GM19372 (cell line): ENCODE results near the gene ULK4.
"Not testable (repeated sequence)": the region's sequence is repeated elsewhere in the genome, so short reads cannot be mapped to it uniquely, and the experiment has no call there.

Experiments used
- ATAC-seq: cut with Tn5 transposase; IDR thresholded peaks from one replicate; pipeline ENCODE4 v1.9.1; 2021; ENCODE audit warnings: mild to moderate bottlenecking, low read depth, moderate library complexity; ENCODE audit not compliant: unreplicated experiment

ULK4 gene

DNA sequence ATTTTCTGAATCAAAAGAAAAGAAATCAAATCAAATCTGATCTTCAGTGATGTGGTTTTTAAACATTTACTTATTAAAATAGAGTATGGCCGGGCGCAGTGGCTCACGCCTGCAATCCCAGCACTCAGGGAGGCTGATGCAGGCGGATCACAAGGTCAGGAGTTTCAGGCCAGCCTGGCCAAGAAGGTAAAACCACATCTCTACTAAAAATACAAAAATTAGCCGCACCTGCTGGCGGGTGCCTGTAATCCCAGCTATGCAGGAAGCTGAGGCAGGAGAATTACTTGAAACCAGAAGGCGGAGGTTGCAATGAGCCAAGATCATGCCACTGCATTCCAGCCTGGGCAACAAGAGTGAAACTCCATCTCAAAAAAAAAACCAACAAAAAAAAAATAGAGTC is 169.1 kb downstream of the ULK4 start:
- no peak for ATAC-seq

DNA sequence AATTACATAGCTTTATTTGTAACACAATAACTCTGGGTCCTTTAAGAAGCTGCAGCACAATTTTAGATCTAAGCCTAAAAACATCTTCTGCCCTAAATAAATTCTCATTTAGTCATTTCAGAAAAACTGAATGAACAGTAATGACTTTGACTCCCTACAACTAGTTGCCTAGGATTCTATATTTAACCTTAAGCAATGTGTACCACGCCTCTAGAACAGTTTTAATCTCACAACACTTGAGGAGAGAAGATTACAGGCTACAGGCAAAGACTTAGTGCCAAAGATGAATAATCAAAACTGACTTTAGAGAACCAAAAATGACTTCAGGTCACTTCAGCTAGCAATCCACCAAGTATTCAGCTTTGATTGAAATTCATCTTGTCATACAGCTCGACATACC is 192.8 kb downstream of the ULK4 start:
- ATAC-seq = no peak

DNA sequence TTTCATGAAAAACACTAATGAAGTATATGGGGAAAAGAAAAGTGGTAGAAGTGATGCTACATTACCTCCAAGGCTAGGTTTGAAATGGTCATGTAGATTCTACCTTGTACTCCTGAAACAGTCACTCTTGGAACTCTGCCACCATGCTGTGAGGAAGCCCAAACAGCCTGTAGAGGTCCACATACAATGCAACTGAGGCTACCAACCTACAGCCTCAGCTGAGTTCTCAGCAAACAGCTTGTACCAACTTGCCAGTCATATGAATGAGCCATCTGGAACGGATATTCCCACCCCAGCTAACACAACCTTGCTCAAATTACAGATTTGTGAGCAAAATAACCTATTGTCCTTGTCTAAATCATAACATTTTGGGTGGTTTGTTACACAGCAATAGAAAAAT is 193.5 kb downstream of the ULK4 start:
- no peak for ATAC-seq

DNA sequence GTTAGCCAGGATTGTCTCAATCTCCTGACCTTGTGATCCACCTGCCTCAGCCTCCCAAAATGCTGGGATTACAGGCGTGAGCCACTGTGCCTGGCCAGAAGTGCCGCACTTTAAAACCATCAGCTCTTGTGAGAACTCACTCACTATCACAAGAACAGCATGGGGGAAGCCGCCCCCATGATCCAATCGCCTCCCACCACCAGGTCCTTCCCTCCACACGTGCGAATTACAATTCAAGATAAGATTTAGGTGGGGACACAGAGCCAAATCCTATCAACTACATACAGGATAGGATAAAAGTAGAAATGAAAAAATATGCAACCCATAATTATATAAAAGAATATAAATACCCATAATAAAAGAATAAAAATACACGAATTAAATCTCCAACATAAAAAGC is 199.0 kb downstream of the ULK4 start:
- ATAC-seq = not testable (repeated sequence)

DNA sequence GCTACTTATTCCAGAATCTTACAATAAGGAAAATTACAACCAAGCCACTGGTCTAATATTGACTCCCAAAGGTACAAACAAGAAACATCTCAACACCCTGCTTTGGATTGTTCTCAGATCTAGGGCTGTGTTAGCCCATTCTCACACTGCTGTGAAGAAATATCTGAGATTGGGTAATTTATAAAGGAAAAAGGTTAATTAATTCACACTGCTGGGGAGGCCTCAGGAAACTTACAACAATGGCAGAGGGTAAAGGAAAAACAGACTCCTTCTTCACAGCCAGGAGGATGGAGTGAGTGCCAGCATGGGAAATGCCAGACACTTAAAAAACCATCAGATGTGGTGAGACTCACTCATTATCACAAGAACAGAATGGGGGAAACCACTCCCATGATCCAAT is 208.3 kb downstream of the ULK4 start:
- no peak for ATAC-seq

DNA sequence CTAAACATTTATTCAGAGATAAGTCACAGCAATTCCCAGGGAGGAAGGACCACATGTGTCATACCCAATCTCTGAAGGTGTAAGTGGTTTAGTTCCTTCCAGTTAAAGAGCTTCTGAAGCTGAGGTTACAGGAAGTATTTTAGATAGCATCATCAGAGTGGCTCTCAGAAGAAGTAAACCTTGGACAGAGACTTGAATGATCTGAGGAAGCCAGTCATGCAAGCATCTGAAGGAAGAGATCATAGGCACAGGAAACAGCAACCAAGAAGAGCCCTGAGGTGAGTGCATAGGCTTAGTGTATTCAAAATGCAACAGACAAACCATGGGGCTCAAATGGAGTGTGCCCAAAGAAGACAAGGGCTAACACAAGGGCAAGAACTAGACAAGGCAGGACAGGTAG is 210.3 kb downstream of the ULK4 start:
- ATAC-seq = no peak

DNA sequence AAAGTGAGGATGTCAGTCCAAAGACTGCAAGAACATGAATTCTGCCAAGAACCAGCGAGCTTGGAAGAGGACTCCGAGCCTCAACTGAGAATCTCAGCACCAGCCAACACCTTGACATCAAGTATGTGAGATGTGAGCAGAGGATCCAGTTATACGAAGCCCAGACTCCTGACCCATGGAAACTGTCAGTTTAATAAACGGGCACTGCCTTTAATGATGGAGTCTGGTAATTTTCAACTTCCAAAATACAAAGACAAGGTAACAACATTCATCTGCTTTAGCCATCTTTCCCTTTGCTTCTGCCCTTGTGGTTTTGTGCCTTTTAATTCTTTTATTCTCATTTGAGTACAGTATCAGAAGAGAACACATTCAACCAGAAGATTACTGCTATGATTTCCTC is 211.9 kb downstream of the ULK4 start:
- ATAC-seq = no peak

DNA sequence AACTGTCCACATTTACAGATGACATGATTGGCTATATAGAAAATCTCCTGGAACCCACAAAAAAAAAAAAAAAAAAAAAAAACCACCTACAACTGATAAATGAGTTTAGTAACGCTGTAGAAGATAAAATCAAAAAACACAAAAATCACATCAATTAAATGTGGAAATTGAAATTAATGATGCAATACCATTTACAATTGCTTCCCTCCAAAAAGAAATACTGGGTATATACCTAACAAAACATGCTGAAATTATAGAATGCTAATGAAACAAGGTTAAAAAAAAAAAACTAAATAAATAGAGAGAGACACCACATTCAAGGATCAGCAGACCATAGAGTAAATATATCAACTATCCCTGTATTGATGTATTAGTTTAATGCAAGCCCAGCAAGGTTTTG is 215.7 kb downstream of the ULK4 start:
- ATAC-seq = no peak

DNA sequence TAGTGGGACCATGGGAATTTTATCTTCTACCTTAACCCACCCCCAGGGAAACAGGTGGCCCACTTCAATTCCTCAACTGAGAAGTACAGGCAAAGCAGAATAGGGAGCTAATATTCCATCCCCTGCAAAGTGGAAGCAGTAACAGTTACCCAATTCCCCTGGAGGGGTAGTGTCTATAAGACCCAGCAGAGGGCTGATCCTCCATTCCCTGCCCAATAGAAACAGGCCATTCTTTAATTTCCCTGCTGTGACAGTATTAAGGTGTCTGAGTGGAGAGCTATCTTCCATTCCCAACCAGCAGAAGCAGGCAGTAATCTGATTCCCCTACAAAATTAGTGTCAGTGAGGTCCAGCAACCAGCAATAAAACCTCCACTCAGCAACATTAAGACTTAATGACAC is 219.8 kb downstream of the ULK4 start:
- ATAC-seq = no peak

DNA sequence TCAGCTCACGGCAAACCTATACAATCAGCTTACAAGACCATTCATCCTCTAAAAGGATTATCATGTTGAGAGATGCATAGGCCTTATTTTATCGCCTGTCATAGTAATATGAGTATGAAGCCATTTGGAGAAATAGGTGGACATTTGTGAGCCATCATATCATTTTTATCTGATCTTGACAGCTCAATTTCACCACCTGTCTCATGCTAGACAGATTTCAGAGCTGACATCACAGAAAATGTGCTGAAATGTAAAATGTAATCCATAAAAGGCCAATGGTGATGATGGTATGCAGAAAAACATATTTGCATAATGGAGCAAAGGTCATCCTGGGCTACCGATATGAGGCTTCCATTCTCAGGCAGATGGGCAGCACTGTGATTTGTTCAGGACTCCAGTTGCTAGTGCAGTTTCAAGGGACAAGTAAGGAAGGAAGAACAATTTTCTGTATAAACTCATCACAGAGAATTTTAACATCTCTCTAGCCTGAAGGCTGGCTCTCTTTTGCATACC is 221.5 kb downstream of the ULK4 start:
- no peak for ATAC-seq

DNA sequence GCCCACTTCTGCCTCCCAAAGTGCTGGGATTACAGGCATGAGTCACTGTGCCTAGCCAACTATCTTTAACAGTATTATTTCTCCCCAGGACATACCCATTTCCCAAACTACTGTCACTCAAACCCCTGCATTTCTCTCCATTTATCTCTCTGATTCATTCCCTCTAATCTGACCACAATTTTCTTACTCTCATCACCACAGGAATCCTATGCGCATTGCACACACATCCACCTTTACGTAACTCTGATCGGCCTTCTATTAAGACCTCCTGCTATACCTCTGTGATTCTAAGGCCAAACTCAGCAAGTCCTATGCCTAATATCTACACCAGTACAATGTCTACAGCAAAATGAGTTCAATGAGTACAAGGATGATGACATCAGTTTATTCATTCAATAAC is 235.0 kb downstream of the ULK4 start:
- ATAC-seq = no peak

DNA sequence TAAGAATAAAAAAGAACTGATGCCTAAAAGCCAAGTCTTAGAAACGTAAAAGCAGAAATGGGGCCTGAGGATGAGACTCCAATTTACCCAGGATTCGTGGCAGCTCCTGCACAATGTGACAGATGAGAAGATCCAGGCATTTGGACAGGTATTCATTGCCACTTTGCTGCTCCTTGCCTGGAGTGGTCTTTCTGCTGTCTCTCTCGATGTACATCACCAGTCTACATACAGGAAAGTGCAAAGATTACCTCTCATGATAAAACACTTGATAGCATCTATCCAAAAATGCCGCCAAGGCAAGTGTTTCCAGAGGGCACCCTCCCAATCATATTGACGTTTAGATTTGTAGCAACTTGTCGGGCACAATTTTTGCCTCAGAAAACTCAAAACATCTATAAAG is 244.3 kb downstream of the ULK4 start:
- ATAC-seq = no peak

DNA sequence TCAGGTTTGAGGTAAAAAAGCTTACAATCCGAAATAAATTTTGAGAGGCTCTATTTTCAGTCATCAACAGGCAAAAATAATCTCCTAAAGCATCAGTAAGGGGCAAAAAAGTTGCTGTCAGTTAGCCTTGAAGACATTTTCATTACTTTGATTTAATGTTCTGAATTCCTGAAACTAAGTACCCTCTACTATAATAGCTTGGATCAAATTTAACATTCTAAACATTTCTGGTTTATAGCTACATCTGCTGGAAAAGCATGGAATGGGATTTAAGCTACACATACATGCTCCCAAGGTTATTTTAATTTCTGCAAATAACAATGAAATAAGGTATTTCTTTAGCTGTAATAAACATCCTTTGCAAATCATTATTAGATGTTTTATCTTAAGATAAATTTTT is 245.4 kb downstream of the ULK4 start:
- ATAC-seq = no peak

DNA sequence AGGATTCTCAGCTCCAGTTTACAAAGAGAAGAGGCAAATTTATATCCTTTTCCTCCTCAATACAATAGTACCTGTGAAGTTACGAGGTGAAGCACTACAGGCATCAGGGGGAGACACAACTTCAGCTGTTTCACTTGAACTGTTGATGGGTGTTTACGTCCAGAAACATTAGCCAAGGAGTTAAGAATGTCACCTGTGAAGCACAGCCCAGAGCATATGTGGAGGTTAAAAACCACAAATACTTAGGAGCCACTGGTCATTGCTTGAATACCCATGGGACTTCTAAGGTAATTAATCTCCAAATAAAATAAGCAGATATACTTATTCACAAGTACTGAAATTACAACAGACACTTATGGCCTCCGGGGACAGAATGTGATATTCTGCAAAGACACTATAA is 246.5 kb downstream of the ULK4 start:
- no peak for ATAC-seq

DNA sequence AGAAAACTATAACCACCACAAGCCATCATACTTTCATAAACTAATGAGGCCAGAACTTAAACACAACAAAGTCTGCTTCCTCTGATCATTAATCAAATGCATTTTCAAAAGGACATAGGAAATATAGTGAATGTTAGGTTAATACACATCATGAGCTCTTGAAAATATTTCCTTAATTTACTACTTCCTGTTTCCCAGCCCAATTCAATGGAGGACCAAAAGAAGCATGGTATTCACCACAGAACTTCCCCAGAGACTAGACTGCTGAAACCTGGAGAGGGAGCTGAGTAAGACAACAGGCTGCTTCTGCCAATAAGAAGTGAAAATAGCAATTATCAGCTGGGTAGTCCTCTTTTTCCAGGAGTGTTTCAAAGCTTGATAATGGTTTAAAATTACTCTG is 250.3 kb downstream of the ULK4 start:
- ATAC-seq = no peak

DNA sequence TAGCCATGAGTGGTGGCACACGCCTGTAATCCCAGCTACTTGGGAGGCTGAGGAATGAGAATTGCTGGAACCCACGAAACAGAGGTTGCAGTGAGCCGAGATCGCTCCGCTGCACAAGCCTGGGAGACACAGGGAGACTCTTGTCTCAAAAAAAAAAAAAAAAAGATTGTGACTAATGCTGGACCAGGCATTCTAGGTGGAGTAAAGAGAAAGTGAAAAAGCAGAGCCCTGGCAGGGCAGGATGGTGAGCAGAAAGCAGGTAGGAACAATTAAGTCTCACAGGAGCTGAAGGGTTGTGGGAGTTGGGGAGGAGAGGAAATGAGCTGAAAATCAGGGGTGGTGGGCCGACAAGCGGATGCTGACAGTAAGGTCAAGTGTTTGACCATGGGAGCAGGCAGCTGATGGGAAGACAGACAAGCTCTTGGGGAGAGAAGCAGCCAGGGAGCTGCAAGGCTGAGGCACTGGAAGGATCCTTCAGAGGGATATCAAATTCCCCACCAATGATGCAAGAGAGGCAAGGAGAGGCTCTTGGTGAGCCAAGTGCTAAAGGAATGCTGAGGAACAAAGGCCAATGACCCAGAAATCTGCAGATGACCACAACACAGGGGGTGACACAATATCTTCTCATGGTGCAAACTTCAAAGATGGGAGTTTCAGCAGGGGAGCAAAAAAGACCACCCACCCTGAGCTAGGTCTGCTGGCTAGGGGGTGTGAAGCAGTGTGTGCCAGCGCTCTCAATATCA is 251.1 kb downstream of the ULK4 start:
- no peak for ATAC-seq

DNA sequence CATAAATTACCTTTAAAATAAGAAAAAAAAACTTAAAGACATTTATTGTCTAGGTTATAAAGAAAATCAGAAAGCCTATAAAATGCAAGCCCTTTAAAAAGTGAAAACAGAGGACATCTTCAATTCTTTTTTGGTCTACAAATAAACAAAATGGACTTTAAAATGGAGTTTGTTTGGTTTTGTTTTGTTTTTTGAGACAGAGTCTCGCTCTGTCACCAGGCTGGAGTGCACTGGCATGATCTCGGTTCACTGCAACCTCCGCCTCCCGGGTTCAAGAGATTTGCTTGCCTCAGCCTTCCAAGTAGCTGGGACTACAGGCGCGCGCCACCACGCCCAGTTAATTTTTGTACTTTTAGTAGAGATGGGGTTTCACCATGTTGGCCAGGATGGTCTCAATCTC is 252.7 kb downstream of the ULK4 start:
- not testable (repeated sequence) for ATAC-seq

DNA sequence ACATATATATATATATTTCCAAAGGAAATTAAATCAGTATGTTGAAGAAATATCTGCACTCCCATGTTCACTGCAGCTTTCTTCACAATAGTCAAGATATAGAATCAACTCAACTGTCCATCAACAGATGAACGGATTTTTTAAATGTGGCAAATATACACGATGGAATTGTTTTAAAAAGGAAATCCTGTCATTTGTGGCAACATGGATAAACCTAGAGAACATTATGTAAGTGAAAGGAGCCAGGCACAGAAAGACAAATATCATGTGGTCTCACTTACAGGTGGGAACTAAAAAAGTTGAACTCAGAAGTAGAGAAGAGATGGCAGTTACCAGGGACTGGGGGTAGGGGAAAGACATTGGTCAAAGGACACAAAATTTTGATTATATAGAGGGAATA is 253.7 kb downstream of the ULK4 start:
- ATAC-seq = no peak

DNA sequence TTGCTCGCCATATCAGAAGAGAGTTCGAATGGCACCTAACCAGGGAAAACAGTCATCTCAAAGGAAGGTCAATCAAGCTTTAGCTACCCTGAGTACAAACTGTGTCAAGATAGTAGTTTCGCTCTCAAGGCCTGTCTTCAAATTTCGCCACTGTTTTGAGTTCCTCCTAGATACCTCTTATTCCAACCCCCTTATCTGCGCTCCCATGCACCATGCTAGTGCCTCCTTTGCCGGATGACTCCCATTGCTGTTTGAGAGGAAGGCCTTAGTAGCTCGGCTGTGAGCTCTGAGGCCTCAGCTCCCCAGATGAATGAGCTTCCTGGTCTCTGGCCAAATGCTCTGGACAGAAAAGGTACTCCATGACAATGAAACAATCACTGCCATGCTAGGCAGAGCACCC is 256.0 kb downstream of the ULK4 start:
- ATAC-seq = no peak

DNA sequence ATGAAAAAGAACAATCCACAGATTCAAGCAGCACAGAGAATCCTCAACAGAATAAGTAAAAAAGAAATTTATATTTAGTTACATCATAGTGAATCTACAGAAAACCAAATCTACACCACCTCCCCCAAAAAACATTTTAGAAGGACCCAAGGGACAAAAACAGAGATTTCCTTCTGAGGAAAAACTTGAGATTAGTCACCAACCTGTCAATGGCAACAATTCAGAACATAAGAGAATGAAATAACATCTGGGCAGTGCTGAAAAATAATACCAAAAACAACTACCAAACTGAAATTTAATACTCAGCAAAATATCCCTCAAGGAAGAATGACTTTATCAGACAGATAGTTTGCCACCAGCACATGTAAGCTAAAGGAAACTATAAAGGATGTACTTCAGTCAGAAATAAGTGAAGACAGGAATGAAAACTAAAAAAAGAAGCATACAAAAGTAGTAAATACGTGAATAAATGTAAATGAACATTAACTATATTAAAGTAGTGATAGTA is 260.7 kb downstream of the ULK4 start:
- ATAC-seq = no peak

DNA sequence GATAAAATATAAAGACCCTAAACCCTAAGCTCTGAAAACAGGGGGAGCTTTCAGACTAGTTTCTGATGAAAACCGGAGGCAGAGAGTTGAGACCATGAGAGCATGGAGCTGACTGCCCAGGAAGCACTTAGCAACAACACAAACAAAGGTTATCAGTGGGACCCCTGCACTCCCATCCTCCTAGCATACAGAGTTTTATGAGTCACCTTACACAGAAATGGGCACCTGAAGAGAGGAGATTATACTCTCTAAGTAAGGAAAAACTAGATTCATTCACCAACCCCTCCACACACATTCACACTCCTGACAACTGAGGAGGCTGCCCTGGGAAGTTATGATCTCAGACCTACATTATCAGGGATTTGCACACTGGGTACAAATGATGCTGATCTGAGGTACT is 261.7 kb downstream of the ULK4 start:
- ATAC-seq = no peak

DNA sequence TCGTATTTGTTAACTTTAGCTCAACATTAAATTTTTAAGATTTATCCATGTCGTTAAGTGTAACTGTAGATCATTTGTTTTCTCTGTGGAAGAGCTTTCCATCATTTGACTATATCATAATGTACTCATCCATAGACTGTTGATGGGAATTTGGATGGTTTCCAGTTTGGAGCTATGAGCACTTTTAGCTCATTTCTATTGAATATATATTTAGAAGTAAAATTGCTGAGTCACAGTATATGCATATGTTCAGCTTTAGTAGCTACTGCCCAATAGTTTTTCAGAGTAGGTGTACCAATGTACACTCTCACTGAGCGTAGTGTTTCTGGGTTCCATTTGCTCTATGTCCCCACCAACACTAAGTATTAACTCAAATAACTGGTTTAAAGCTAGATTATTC is 263.0 kb downstream of the ULK4 start:
- no peak for ATAC-seq

DNA sequence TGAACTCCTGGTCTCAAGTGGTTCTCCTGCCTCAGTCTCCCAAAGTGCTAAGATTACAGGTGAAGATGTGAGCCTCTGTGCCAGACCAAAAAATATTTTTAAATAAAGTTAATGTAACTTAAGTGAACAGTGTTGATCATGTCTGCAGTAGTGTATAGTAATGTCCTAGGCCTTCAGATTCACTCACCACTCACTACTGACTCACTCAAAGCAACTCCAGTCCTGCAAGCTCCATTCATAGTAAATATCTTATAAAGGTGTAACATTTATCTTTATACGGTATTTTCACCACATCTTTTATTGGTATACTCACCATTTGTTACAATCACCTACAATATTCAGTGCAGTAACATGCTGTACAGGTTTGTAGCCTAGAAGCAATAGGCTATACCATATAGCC is 264.2 kb downstream of the ULK4 start:
- no peak for ATAC-seq
